ENCODE results near the gene ROR2. TPM values are rescaled to one million over a fixed set of nuclear protein-coding genes. Genes with fewer than 3 reads are reported as not detected.

The ROR2 gene
- total and polyA plus RNA-seq, 2 experiments from 2014 or later, result 8.1 to 18.8 TPM

DNA sequence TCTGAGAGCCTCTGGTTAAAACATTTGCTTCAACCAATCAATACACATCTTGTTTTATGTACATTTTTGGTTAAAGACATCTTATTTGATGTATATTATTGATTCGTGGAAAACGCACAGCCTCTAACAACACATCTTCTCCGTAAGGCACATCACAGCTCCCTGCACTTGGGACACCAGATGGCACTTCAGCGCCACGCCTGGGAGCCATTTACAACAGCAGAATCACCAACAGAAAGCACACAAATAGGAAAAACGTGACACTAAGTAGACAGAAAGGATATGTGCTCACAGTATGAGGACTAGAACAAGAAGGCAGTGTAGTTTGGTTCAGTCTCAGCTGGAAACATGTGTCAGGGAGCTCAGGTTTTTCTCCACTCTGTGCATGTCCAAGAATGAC is 199.7 kb downstream of the ROR2 start:
- Histone ChIP-seq H3K79me2 (replicated peaks; ENCODE audit: insufficient read depth) (no peaks in the 10 kb centered on the region), H3K4me2 (no peak overlapping the region), H3K36me3 (ENCODE audit: insufficient read depth) (no peaks in the 10 kb centered on the region), H3K9me2 (ENCODE audit: insufficient read depth) (no peaks in the 10 kb centered on the region), H2AFZ (no peak overlapping the region), H3K27ac (ENCODE audit: low read depth) (no peak overlapping the region), H3K4me3 (no peak overlapping the region), H3K4me1 (ENCODE audit: insufficient read depth) (no peaks in the 10 kb centered on the region), H3F3A (replicated peaks; ENCODE audit: low read depth) (no peaks in the 10 kb centered on the region), H3K27me3 (ENCODE audit: insufficient read depth) (no peaks in the 10 kb centered on the region), H4K20me1 (replicated peaks; ENCODE audit: insufficient read depth) (no peaks in the 10 kb centered on the region)
- Mint-ChIP-seq H3K27me3 (ENCODE audit: insufficient read depth, low read depth, poor library complexity) (peaks cover 5% of the 10 kb centered on the region), H3K4me1 (no peaks in the 10 kb centered on the region), H3K27ac (no peak overlapping the region), H3K9me3 (no peaks in the 10 kb centered on the region), H3K36me3 (ENCODE audit: low read depth) (no peaks in the 10 kb centered on the region), H3K4me3 (no peak overlapping the region)
- ATAC-seq (no peak), DNase-seq (ENCODE audit: low spot score) (no peak)
- TF ChIP-seq ETS1 (IDR thresholded peaks at IDR 0.05), result no peak
- TF ChIP-seq, protein P1, sequence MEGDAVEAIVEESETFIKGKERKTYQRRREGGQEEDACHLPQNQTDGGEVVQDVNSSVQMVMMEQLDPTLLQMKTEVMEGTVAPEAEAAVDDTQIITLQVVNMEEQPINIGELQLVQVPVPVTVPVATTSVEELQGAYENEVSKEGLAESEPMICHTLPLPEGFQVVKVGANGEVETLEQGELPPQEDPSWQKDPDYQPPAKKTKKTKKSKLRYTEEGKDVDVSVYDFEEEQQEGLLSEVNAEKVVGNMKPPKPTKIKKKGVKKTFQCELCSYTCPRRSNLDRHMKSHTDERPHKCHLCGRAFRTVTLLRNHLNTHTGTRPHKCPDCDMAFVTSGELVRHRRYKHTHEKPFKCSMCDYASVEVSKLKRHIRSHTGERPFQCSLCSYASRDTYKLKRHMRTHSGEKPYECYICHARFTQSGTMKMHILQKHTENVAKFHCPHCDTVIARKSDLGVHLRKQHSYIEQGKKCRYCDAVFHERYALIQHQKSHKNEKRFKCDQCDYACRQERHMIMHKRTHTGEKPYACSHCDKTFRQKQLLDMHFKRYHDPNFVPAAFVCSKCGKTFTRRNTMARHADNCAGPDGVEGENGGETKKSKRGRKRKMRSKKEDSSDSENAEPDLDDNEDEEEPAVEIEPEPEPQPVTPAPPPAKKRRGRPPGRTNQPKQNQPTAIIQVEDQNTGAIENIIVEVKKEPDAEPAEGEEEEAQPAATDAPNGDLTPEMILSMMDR (conservative IDR thresholded peaks at IDR 0.05; ENCODE audit: low read depth in 2 of 2), result peak; percentile 22 to 54; a peak in 3 of 4 replicates

GRCh38 chr9:91746904-91747303 is 203.1 kb downstream of the ROR2 start:
- H3K36me3 Mint-ChIP-seq (ENCODE audit: low read depth), result no peaks in the 10 kb centered on the region
- no peak overlapping the region for H3K4me2 ChIP-seq
- no peaks in the 10 kb centered on the region for H3K9me2 ChIP-seq (ENCODE audit: insufficient read depth)
- H3K27me3 ChIP-seq (ENCODE audit: insufficient read depth), result no peaks in the 10 kb centered on the region
- no peaks in the 10 kb centered on the region for H3F3A ChIP-seq (replicated peaks; ENCODE audit: low read depth)
- H3K27me3 Mint-ChIP-seq (ENCODE audit: insufficient read depth, low read depth, poor library complexity), result peaks cover 6% of the 10 kb centered on the region
- H3K27ac Mint-ChIP-seq, result no peak overlapping the region
- H3K79me2 ChIP-seq (replicated peaks; ENCODE audit: insufficient read depth), result no peaks in the 10 kb centered on the region
- no peaks in the 10 kb centered on the region for H3K4me1 Mint-ChIP-seq
- no peak overlapping the region for H3K4me3 ChIP-seq
- H3K4me1 ChIP-seq (ENCODE audit: insufficient read depth), result no peaks in the 10 kb centered on the region
- H3K27ac ChIP-seq (ENCODE audit: low read depth), result no peak overlapping the region
- DNase-seq (ENCODE audit: low spot score) (no peak), ATAC-seq (no peak)
- H3K36me3 ChIP-seq (ENCODE audit: insufficient read depth), result no peaks in the 10 kb centered on the region
- H3K9me3 Mint-ChIP-seq, result no peaks in the 10 kb centered on the region
- no peak overlapping the region for H2AFZ ChIP-seq
- no peak overlapping the region for H3K4me3 Mint-ChIP-seq
- no peaks in the 10 kb centered on the region for H4K20me1 ChIP-seq (replicated peaks; ENCODE audit: insufficient read depth)
- TF ChIP-seq, protein P1 (conservative IDR thresholded peaks at IDR 0.05; ENCODE audit: low read depth in 2 of 2), result no peak
- TF ChIP-seq JUNB (IDR thresholded peaks at IDR 0.05; ENCODE audit: unreplicated experiment) (no peak), EZH2 (IDR thresholded peaks at IDR 0.05; ENCODE audit: low read depth, unreplicated experiment) (no peak), CREB1 (CRISPR knock-in tag; IDR thresholded peaks at IDR 0.05; ENCODE audit: low read depth) (no peak)
- TF ChIP-seq, protein P2, sequence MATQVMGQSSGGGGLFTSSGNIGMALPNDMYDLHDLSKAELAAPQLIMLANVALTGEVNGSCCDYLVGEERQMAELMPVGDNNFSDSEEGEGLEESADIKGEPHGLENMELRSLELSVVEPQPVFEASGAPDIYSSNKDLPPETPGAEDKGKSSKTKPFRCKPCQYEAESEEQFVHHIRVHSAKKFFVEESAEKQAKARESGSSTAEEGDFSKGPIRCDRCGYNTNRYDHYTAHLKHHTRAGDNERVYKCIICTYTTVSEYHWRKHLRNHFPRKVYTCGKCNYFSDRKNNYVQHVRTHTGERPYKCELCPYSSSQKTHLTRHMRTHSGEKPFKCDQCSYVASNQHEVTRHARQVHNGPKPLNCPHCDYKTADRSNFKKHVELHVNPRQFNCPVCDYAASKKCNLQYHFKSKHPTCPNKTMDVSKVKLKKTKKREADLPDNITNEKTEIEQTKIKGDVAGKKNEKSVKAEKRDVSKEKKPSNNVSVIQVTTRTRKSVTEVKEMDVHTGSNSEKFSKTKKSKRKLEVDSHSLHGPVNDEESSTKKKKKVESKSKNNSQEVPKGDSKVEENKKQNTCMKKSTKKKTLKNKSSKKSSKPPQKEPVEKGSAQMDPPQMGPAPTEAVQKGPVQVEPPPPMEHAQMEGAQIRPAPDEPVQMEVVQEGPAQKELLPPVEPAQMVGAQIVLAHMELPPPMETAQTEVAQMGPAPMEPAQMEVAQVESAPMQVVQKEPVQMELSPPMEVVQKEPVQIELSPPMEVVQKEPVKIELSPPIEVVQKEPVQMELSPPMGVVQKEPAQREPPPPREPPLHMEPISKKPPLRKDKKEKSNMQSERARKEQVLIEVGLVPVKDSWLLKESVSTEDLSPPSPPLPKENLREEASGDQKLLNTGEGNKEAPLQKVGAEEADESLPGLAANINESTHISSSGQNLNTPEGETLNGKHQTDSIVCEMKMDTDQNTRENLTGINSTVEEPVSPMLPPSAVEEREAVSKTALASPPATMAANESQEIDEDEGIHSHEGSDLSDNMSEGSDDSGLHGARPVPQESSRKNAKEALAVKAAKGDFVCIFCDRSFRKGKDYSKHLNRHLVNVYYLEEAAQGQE (IDR thresholded peaks at IDR 0.05; ENCODE audit: unreplicated experiment), result no peak

Measured in GM23338 (cell line).